ENCODE results near the gene BNIPL. TPM values are rescaled to one million over a fixed set of nuclear protein-coding genes. Genes with fewer than 3 reads are reported as not detected.

Gene BNIPL
- total and polyA plus RNA-seq, 2 of the 8 experiments (the other 6 are each of a cell fraction or from before 2014, with no cell fraction given) = 2.4 to 3.3 TPM

DNA sequence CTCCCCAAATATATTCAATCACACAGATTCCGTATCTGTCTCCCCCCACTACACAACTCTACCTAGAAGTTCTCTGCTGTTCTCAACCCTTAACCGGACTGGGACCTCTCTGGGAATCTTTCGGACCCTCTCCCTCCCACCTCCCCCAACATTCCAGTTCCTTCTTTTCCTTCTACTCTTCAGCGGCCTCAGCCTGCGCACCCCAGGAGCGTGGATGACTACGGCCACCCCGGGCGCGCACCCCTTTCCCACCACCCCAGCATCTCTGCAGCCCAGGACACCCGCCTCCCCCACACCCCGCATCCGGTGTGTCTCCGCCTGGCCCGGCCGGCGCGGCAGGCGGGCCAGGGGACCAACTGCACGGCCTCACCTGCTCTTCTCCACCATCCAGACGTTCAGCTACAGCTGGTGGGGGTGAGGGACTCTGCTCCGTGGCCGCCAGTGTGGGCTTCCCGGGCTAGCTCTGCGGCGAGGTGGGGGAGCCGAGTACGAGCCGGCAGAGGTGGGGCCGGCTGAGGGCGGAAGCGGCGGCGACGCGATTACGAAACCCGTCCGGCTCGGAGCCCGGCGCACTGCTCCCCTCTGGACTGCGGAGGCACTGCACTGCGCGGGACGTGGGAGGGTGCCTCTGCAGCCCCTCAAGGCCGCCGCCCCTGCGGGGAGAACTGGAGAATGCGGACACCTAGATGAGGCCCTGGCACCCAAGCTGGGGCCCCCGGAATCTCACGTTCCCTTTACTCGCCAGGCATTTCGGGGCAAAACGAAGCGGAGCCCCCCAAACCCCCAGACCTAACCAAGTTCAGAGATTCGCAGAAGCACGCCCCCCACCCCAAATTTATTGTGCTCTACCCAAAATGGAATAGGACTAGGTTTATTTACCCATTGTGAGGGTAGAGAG, 23.0 kb downstream of the BNIPL start, which contains the start of gene CDC42SE1 (continued):
- TF ChIP-seq CEBPB (IDR thresholded peaks at IDR 0.05; ENCODE audit: low read depth, low read length) (peak; percentile 99), FOSL1 (IDR thresholded peaks at IDR 0.05; ENCODE audit: insufficient read depth, low read depth, low read length) (no peak), SIN3A (conservative IDR thresholded peaks at IDR 0.05 in 1 of 2, IDR thresholded peaks at IDR 0.05 in 1 of 2; ENCODE audit: low read depth in 1 of 2, low read length in 2 of 2) (peak in 1 of 2 experiments; percentile 92; a peak in 2 of 4 replicates), TAF1 (IDR thresholded peaks at IDR 0.05; ENCODE audit: low read depth, low read length) (peak; percentile 68), TBP (IDR thresholded peaks at IDR 0.05; ENCODE audit: low read depth, low read length) (peak; percentile 22; the same call in 1 of the 2 replicates), ZNF274 (IDR thresholded peaks at IDR 0.05; ENCODE audit: borderline replicate concordance, extremely low read depth, low read length) (no peak), SIX5 (IDR thresholded peaks at IDR 0.05; ENCODE audit: low read depth, low read length) (no peak), EGR1 (IDR thresholded peaks at IDR 0.05; ENCODE audit: borderline replicate concordance, low read depth, low read length) (no peak)
- TF ChIP-seq, protein P1, sequence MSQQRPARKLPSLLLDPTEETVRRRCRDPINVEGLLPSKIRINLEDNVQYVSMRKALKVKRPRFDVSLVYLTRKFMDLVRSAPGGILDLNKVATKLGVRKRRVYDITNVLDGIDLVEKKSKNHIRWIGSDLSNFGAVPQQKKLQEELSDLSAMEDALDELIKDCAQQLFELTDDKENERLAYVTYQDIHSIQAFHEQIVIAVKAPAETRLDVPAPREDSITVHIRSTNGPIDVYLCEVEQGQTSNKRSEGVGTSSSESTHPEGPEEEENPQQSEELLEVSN (IDR thresholded peaks at IDR 0.05) = 0 out of 2 replicates have a peak, but pooled peaks have one; percentile 29

All from H1 (cell line).